RCC 7860 (cell line): ENCODE measurements around the gene XRCC4.

Experiments used
- DNase-seq: peaks from one replicate; pipeline ENCODE4 v3.0.0-alpha.2; 2015; ENCODE audit warnings: low spot score
- FAIRE-seq: peaks from 2 replicates; lab custom pipeline; 2012; peaks lifted over from hg19 to GRCh38; lab: Jason Lieb, UNC

Gene XRCC4

GRCh38 chr5:83169571-83170337 is 92.4 kb downstream of the XRCC4 start:
- FAIRE-seq (no peak), DNase-seq (no peak)

- DNase-seq = no peak
- FAIRE-seq = no peak
Measured at GRCh38 chr5:83172011-83172410, 94.7 kb downstream of the XRCC4 start.

GRCh38 chr5:83172655-83173054 is 95.3 kb downstream of the XRCC4 start:
- FAIRE-seq (no peak), DNase-seq (no peak)

- FAIRE-seq = no peak
- DNase-seq = no peak
Measured at GRCh38 chr5:83173826-83174225, 96.5 kb downstream of the XRCC4 start.

GRCh38 chr5:83177803-83178202 is 100.5 kb downstream of the XRCC4 start:
- FAIRE-seq = no peak
- DNase-seq = no peak

GRCh38 chr5:83179966-83180365 is 102.6 kb downstream of the XRCC4 start:
- DNase-seq (no peak), FAIRE-seq (no peak)

- DNase-seq (no peak), FAIRE-seq (no peak)
Measured at GRCh38 chr5:83184534-83184933, 107.2 kb downstream of the XRCC4 start.

GRCh38 chr5:83192947-83193346 is 115.6 kb downstream of the XRCC4 start:
- DNase-seq (no peak), FAIRE-seq (no peak)

GRCh38 chr5:83197326-83197967 is 120.1 kb downstream of the XRCC4 start:
- DNase-seq (no peak), FAIRE-seq (no peak)

- DNase-seq (no peak), FAIRE-seq (no peak)
Measured at GRCh38 chr5:83199126-83199525, 121.8 kb downstream of the XRCC4 start.

- DNase-seq (no peak), FAIRE-seq (no peak)
Measured at GRCh38 chr5:83204651-83205050, 127.3 kb downstream of the XRCC4 start.

- no peak for FAIRE-seq
- no peak for DNase-seq
Measured at GRCh38 chr5:83209963-83210362, 132.6 kb downstream of the XRCC4 start.

GRCh38 chr5:83219077-83219476 is 141.7 kb downstream of the XRCC4 start:
- no peak for FAIRE-seq
- DNase-seq = no peak

GRCh38 chr5:83219495-83219894 is 142.1 kb downstream of the XRCC4 start:
- FAIRE-seq = no peak
- no peak for DNase-seq

- DNase-seq = no peak
- FAIRE-seq = no peak
Measured at GRCh38 chr5:83220331-83220730, 143.0 kb downstream of the XRCC4 start.

GRCh38 chr5:83222906-83223305 is 145.6 kb downstream of the XRCC4 start:
- FAIRE-seq (no peak), DNase-seq (no peak)

- FAIRE-seq (no peak), DNase-seq (no peak)
Measured at GRCh38 chr5:83227611-83228010, 150.3 kb downstream of the XRCC4 start.

GRCh38 chr5:83230511-83230910 is 153.2 kb downstream of the XRCC4 start:
- FAIRE-seq (no peak), DNase-seq (no peak)

GRCh38 chr5:83244516-83244915 is 167.2 kb downstream of the XRCC4 start:
- DNase-seq (no peak), FAIRE-seq (no peak)

GRCh38 chr5:83245037-83245436 is 167.7 kb downstream of the XRCC4 start:
- DNase-seq (no peak), FAIRE-seq (no peak)

GRCh38 chr5:83246071-83246470 is 168.7 kb downstream of the XRCC4 start:
- DNase-seq = no peak
- no peak for FAIRE-seq

- FAIRE-seq (no peak), DNase-seq (no peak)
Measured at GRCh38 chr5:83249156-83249555, 171.8 kb downstream of the XRCC4 start.

GRCh38 chr5:83251849-83252248 is 174.5 kb downstream of the XRCC4 start:
- DNase-seq (no peak), FAIRE-seq (no peak)
